GM21360 (cell line): ENCODE measurements around the gene EN2.

ENCODE experiments used
- ATAC-seq: cut with Tn5 transposase; IDR thresholded peaks from one replicate; pipeline ENCODE4 v1.9.1; 2021; ENCODE audit warnings: mild to moderate bottlenecking, moderate library complexity; ENCODE audit not compliant: unreplicated experiment

Gene EN2

GRCh38 chr7:155458111-155458877 lies at the start of gene EN2:
TSS of gene EN2 (plus strand) at chr7:155458129. CDS start at chr7:155458378, 249 bp downstream.
- ATAC-seq, result no peak

- ATAC-seq, result no peak
Observed at GRCh38 chr7:155408651-155409586, 49.0 kb upstream of the EN2 start.

- ATAC-seq, result no peak
Observed at GRCh38 chr7:155409980-155410379, 47.9 kb upstream of the EN2 start.

GRCh38 chr7:155410431-155410830 lies 47.5 kb upstream of the EN2 start:
- ATAC-seq, result no peak

GRCh38 chr7:155411718-155412415 lies 46.1 kb upstream of the EN2 start:
- ATAC-seq, result no peak

- peak; percentile 90 for ATAC-seq
Observed at GRCh38 chr7:155412416-155413253, 45.3 kb upstream of the EN2 start.

- ATAC-seq, result no peak
Observed at GRCh38 chr7:155414547-155415492, 43.1 kb upstream of the EN2 start.

GRCh38 chr7:155416646-155417380 lies 41.1 kb upstream of the EN2 start:
- ATAC-seq, result no peak

- no peak for ATAC-seq
Observed at GRCh38 chr7:155418304-155418703, 39.6 kb upstream of the EN2 start.

GRCh38 chr7:155418941-155419755 lies 38.8 kb upstream of the EN2 start:
- no peak for ATAC-seq

- ATAC-seq, result no peak
Observed at GRCh38 chr7:155420116-155420515, 37.8 kb upstream of the EN2 start.

- ATAC-seq, result no peak
Observed at GRCh38 chr7:155422151-155422550, 35.8 kb upstream of the EN2 start.

- no peak for ATAC-seq
Observed at GRCh38 chr7:155422599-155423336, 35.2 kb upstream of the EN2 start.

GRCh38 chr7:155423337-155424285 lies 34.3 kb upstream of the EN2 start:
- no peak for ATAC-seq

GRCh38 chr7:155424301-155425010 lies 33.5 kb upstream of the EN2 start:
- ATAC-seq, result no peak
